GM19468 (cell line): ENCODE results near the gene PIN4.
A peak's percentile ranks its signal among the peaks of the same experiment; 100 is the strongest.
"Not testable (repeated sequence)": the region's sequence is repeated elsewhere in the genome, so short reads cannot be mapped to it uniquely, and the experiment has no call there.

ENCODE experiments used
- ATAC-seq: cut with Tn5 transposase; IDR thresholded peaks from one replicate; pipeline ENCODE4 v1.9.1; 2021; ENCODE audit warnings: mild to moderate bottlenecking, moderate library complexity, moderate number of reproducible peaks; ENCODE audit not compliant: unreplicated experiment; ENCODE audit errors: extremely low read depth

The PIN4 gene

DNA sequence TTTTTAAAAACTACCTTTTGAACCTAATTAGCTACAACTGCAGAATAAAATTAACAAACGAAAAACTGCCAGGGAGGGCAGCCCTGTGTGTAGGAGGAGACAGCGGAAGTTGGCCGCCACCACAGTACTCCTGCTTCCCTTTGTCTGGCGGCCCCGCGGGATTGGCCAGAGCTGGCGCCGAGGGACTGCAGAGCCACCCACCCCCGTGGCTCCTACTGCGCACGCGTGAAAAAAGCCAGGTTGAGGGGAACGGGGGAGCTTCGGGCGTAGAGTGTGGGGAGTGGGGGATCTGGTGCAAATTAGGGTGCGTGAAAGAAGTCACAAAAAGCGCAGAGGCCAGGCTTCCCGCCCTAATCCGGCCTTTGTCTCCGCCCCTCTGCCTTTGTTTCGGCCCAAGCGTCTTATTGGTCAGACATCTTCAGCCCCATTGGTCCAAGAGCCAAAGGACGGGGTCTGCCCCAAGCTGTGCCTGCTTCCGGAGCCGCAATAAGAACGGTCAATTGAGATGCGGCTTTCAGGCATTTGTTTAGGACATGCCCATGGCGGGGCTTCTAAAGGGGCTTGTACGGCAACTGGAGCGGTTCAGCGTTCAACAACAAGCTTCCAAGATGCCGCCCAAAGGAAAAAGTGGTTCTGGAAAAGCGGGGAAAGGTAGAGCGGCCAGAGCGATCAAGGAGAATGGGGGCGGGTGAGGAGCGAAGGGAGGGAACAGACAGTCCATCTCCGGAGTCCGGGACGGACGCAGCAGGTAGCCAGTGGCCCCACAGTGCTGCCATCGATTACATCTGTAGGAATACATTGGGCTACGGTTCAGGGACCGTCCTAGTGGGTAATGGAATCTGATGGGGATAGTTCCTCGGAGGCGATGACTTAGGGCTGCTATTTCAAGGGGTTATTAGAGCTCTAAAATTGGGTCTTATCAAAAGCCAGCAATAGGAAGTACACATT, at the start of gene PIN4:
Gene PIN4 (plus strand): TSS at position 580 of the 948 bp plus-strand sequence. CDS start 29 bp downstream, at position 609.
- peak; percentile 86 for ATAC-seq

DNA sequence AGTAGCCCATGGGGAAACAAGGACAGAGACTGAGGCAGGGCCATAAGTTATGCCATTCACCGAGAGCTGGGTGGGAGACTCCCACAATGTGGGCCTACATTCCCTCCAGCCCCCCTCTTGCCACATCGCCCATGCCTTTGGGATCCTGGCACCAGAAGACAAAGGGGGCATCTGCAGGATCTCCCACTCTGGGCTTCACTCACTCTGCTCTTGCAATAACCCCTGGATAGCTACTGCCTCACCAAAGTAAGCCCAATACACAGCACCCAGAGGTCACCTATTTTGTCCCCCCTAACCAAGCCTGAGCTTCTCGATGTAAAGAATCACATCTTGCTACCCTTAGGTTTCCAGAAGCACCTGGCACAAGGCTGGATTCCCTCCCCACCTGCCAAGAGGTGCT, 49.1 kb upstream of the PIN4 start:
- ATAC-seq: no peak

DNA sequence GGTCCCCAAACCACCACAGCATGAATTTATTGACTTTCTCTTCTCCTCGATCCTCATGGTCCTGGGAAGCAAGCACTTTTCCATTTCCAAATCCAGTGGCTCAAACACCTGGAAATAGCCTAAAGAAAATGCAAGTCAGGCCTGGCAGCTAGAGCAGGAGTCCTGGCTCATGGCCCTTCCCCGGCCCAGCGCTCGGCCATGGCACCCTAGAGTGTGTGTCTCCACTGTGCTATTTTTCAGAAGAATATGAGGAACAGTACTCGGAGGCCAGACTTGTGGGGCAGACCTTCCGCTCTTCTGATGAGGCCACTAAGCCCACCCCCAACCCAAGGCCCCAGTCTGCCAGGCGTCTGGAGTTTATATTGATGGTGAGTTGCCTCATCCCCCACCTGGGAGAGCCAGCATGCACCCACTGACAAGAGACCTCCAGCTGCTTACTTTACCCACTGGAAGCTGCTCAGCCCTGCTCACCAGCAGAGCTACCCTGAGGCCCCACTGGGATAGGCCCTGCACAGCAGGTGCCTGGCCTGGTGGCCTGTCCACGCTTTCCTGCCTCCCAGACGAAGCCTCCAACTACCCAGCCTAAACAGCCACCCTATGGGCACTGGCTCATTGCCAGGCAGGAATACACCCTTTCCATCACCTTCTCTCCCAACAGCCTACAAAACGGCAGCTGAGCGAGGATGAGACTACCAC, 47.6 kb upstream of the PIN4 start:
- no peak for ATAC-seq

DNA sequence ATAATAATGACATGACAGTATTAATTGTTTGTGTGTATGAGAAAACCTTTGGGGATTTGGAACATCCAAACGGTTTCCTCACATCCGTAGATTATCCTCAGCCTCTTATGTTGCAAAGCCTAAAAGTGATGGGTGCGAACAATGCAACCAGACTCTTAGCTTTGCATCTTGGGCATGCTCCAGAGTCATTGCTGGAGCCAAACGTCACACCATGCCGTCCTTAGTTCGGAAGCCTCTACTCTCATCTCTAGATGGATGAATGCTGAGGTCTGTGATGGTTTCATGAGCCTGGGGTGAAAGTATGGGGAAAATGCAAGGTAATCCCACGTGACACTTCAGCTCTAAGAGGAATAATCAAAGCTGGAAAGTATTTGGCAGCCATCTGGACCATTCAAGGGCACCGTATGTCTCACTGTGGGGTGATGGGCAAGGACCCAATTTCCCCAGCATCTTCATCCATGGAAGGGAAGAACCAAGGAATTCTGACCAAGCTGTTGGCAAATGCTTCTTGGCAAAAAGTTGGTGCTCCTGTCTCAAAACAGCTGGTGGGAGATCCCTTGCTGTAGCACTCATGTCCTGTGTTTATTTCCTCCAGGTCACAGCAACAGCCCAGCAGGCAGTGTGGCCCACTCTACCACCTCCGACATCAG, 43.6 kb upstream of the PIN4 start:
- no peak for ATAC-seq

DNA sequence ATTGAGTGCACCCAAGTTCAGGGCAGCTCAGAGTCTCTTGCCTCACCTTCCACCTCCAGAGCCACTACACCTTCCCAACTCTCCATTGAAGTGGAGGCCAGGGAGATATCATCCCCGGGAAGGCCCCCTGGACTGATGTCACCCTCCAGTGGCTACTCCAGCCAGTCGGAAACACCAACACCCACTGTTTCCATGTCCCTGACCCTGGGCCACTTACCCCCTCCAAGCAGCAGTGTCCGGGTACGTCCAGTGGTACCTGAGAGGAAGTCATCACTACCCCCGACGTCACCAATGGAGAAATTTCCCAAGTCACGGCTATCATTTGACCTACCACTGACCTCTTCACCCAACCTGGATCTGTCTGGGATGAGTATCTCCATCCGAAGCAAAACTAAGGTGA, 42.0 kb upstream of the PIN4 start:
- ATAC-seq: no peak

DNA sequence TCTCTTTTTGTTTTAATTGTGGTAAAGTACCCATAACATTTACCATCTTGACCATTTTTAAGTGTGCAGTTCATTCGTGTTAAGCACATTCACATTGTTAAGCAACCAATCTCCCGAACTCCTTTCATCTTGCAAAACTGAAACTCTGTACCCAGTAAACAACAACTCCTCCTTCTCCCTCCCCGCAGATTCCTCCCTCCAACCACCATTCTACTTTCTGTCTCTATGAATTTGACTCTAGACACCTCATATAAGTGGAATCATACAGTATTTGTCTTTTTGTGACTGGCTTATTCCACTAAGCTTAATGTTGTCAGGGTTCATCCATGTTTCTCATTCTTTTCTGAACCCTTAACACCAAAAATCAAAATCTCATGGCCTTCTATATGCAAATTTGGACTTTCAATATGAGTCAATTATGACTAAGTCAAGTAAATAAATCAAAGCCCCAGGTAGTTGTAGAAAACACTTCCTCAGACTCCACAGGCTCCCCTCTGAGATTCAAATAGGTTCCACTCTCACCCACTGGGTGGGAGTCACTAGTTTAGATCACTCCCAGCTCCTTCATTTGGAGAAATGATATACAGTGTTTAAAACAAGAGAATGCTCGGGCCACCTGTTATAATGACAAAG, 40.1 kb upstream of the PIN4 start:
- ATAC-seq: peak; percentile 28

DNA sequence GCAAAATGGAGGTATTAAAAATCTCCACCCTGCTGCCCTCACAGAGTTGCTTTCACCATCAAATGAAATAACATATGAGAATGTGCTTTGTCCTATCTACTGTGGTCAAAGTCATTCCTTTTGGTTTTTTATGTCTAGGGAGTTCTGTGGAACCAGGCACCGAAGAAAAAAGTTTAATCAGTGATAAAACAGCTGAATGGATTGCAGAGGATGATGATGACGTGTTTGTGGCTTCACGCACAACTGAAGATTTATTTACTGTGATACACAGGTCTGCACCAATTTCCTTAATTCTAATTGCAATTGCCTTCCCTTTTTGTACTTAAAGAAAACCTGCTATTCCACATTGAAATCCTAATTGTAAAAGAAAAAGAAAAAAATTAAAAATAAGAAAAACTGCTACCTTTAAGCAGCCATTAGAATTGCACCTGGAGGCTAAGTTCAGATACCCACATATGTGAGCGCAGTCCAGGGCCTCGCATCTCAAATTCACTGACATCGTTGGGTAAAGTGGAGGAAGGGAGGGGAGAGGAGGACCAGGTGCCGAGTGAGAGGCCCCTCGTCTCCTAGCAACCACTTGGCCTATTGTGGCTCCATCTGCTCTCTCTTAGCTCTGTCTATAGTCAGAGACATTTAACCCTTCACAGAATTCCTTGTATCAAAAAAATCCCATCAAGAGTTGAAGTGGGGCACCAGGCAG, 39.3 kb upstream of the PIN4 start:
- no peak for ATAC-seq

DNA sequence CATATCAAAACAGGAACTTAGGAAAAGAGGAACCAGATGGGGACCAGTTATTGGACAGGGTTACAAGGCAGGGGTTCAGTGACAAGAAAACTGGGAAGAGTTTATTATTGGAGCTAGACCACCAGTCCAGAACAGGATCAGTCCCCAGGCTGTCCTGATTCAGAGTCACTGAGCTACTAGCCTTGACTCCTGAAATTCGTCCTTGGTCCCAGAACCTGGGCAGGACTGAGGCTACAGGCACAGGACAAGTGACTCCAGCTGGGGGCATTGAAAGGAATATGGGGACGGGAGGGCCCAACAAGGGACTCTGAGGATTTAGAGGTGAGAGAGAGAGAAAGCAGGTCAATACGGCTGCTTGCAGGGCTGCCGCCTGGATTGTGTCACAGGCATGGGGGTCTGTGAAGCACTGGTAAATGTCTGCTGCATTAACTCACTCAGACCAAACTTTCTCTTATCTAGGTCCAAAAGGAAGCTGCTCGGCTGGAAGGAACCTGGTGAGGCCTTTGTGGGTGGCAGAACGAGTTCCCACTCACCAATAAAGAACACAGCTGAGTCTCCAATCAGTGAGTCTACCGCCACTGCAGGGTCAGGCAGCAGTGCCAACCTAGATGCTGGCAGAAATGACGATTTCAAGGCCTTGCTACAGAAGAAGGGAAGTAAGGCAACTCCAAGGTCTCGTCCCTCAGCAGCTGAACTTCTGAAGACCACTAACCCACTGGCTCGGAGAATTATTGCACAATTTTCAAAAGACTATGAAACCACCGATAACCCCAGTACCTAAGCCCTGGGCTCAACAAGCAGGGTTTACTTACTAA, 38.6 kb upstream of the PIN4 start:
- no peak for ATAC-seq

DNA sequence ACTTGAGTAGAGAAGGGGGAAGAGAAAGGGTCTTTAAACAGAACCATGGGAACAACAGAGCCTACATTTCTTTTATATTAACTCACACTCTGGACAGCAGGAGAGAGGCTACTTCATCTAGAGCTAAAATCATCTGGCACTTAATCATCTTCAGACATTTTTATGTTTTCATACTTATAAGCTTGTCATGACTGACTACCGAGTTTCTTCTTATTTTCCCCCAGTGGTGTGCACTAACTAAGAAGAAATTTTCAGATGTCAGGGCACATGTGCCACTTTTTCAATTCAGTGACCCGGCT, 38.0 kb upstream of the PIN4 start:
- no peak for ATAC-seq

DNA sequence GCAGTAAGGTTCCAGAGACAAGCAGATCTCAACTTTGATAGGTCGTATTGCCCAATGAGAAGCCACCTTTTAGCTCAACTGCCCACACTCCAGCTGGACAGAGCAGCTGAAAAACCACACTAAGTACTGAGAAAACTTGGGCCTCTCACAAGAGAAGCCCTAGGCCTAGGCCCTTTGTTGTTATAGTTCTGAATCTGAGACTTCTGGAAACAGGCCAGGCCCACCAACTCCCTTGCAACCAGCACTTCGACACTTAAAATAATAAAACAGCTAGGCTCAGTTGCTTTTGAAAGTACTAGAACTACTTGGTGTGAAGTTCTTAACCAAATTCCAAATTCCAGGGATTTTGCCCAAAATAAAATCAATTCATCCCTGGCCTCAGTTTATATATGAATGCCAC, 36.4 kb upstream of the PIN4 start:
- no peak for ATAC-seq

DNA sequence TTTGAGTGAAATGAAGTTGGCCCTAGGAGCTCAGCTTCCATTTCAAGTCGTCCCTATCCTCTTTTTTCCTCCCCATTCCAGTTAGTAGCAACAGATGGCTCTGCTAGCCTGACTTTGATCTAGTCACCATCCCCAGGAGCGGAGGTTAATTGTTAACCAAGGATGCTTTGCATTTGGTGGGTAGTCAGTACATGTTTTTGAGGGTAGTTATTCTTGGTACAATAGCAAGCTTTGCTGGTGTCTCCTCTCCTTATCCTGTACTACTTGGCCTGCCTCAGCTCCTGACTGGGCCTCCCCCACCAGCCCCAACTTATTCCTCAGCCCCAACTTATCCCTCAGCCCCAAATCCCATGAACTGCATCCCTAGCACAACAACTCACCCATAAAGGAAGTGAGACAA, 35.0 kb upstream of the PIN4 start:
- ATAC-seq: no peak

DNA sequence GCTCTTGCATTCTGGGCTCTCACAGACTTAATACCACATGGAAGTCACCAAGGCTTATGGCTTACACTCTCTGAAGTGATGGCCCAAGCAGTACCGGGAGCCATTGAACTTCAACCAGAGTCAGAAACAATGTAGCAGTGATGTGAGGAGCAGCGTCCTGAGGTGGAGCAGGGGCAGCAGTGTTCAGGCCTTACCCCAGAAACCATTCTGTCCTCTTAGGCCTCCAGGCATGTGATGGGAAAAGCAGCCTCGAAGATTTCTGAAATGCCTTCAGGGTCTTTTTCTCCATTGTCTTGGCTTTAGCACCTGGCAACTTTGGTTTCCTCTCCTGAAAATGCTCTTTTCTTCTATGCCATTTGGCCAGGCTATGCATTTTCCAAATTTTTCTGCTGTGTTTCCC, 22.8 kb upstream of the PIN4 start:
- no peak for ATAC-seq

DNA sequence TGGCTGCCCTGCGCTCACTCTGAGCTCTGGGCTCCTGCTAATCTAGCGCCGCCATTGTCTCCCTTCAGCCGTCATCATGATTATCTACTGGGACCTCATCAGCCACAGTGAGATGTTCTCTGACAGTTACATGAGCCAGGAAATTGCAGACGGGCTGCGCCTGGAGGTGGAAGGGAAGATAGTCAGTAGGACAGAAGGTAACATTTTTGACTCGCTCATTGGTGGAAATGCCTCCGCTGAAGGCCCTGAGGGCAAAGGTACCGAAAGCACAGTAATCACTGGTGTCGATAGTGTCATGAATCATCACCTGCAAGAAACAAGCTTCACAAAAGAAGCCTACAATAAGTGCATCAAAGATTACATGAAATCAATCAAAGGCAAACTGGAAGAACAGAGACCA, 21.8 kb upstream of the PIN4 start:
- no peak for ATAC-seq

DNA sequence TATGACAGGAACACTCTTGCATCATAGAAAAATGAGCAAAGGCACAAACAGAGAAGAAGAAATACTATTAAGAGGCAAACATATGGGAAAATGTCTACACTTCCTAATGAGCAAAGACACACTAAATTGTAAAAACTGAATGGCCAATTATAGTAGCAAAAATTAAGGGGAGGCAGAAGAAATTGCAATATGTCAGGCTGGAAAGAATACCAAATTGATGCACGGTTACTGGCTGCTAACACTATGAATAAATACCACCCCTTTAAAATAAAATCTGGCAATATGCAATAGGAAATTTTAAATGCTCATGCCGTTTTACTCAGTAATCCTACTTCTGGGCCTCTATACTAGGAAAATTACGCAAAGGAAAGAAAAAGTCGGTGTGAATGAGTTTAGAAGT, 16.0 kb upstream of the PIN4 start:
- no peak for ATAC-seq

DNA sequence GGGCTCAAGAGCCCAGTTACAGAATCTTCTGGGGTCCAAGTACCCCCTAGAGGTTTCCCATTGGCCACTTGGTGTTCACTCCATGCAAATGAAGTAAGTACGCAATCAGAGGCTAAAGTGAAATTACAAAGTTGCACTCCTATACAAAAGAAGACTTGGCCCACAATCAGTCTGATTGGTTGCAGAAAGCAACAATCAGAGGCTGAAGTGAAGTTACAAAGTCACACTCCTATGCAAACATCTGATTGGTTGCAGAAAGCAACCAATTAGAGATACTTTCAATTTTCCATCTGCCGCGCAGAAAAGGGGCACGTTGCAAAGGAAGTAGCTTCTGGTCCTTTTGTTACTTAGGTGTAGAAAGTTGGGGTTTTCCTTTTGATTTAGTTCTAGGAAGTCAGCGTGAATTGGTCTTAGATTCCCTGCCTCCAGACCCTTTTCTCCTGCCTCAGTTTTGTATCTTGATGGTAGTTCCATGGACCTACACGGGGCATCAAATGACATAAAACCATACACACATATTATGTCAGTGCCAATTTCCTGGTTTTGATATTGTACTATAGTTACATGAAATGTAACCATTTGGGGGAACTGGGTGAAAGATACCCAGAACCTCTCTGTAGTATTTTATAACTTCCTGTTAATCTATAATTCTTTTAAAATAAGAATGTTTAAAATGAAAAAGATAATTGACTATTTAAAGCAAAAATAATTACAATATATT, 12.4 kb upstream of the PIN4 start:
- ATAC-seq: no peak

DNA sequence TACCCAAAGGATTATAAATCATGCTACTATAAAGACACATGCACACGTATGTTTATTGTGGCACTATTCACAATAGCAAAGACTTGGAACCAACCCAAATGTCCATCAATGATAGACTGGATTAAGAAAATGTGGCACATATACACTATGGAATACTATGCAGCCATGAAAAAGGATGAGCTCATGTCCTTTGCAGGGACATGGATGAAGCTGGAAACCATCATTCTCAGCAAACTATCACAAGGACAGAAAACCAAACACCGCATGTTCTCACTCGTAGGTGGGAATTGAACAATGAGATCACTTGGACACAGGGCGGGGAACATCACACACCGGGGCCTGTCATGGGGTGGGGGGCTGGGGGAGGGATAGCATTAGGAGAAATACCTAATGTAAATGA, 5.3 kb upstream of the PIN4 start:
- not testable (repeated sequence) for ATAC-seq

DNA sequence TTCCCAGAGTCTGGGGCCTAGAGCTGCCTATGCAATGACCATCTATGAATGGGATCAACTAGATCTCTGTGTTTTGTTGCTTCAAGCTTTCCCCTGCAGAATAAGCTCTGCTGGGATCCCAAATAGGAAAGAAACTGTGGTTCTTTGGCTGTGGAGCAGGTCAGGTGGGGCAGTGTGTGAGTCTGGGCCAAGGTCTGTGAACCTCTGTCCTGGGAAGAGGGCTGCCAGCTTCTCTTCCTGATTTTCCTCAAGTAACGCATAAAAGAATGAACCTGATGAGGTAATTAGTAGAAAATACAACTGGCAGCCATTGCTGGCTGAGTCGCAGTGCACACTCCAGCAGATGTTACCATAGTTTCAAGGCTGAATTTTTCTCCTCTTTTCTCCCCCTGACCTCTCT, 4.6 kb upstream of the PIN4 start:
- ATAC-seq: no peak

DNA sequence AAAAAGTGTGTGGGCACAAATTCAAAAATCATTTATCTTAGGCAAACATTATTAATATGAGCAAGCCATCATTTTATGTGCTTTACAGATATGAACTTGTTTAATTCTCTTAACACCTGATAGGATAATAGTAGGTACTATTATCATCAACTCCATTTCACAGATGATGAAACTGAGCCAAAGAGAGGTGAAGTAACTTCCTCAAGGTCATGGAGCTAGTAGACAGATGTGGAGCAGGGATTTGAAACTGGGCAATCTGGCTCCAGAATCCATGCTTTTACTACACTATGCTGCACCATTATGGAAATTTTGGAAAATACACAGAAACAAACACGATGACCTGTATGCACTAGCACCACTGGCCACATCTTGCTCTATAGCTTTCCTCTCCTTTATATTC, 1.0 kb upstream of the PIN4 start:
- no peak for ATAC-seq

DNA sequence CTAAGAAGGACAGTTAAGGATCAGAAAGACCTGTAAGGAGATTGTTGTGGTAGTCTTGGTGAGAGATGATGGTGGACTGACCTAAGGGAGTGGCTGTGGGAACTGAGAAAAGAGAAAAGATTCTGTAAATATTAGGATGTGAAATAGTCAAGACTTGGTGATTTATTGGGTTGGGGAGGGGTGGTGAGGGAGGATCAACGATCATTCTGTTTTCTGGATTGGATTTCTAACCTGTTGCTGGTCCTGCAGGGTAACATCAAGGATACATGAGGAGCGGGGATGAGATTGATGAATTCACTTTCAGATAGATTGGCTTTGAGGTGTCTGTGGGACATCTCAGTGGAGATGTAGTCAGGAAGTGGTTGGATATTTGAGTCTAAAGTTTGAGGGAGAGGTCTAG, 1.4 kb downstream of the PIN4 start:
- ATAC-seq: no peak
